Activated naive CD4-positive, alpha-beta T cell treated with Interleukin-2 at 50 U/mL for 16 hours (primary cell): Measurements from ENCODE around the gene ADAD2.
"Not testable (repeated sequence)": the region's sequence is repeated elsewhere in the genome, so short reads cannot be mapped to it uniquely, and the experiment has no call there.

Experiments used
- DNase-seq: peaks from one replicate; pipeline ENCODE4 v3.0.0-alpha.2; 2020

Gene ADAD2

GRCh38 chr16:84196727-84197394 lies 5.9 kb downstream of the ADAD2 start:
- DNase-seq, result no peak

GRCh38 chr16:84197466-84198128 lies 6.6 kb downstream of the ADAD2 start:
- no peak for DNase-seq

- no peak for DNase-seq
Observed at GRCh38 chr16:84198401-84198800, 7.4 kb downstream of the ADAD2 start.

- DNase-seq, result no peak
Observed at GRCh38 chr16:84199097-84199496, 8.1 kb downstream of the ADAD2 start.

- DNase-seq, result no peak
Observed at GRCh38 chr16:84199861-84200260, 8.9 kb downstream of the ADAD2 start.

GRCh38 chr16:84204551-84204950 lies 13.6 kb downstream of the ADAD2 start:
- not testable (repeated sequence) for DNase-seq

GRCh38 chr16:84205123-84205522 lies 14.2 kb downstream of the ADAD2 start:
- DNase-seq, result not testable (repeated sequence)

GRCh38 chr16:84205976-84206691 lies 15.2 kb downstream of the ADAD2 start:
- DNase-seq, result no peak

GRCh38 chr16:84207251-84207650 lies 16.3 kb downstream of the ADAD2 start:
- DNase-seq, result no peak

GRCh38 chr16:84207879-84208278 lies 16.9 kb downstream of the ADAD2 start:
- DNase-seq, result no peak

- DNase-seq, result no peak
Observed at GRCh38 chr16:84209989-84210388, 19.0 kb downstream of the ADAD2 start.

GRCh38 chr16:84212154-84212553 lies 21.2 kb downstream of the ADAD2 start:
- no peak for DNase-seq

GRCh38 chr16:84212631-84213030 lies 21.7 kb downstream of the ADAD2 start:
- no peak for DNase-seq

- DNase-seq, result no peak
Observed at GRCh38 chr16:84214451-84215066, 23.6 kb downstream of the ADAD2 start.

- no peak for DNase-seq
Observed at GRCh38 chr16:84215531-84215930, 24.6 kb downstream of the ADAD2 start.

GRCh38 chr16:84216144-84216543 lies 25.2 kb downstream of the ADAD2 start:
- DNase-seq, result not testable (repeated sequence)

GRCh38 chr16:84218176-84218823 lies 27.3 kb downstream of the ADAD2 start:
- DNase-seq, result no peak

- no peak for DNase-seq
Observed at GRCh38 chr16:84218956-84219355, 28.0 kb downstream of the ADAD2 start.

GRCh38 chr16:84220851-84221250 lies 29.9 kb downstream of the ADAD2 start:
- no peak for DNase-seq

- no peak for DNase-seq
Observed at GRCh38 chr16:84223456-84223855, 32.5 kb downstream of the ADAD2 start.

- DNase-seq, result no peak
Observed at GRCh38 chr16:84224554-84224953, 33.6 kb downstream of the ADAD2 start.

GRCh38 chr16:84225126-84225525 lies 34.2 kb downstream of the ADAD2 start:
- DNase-seq, result no peak

- no peak for DNase-seq
Observed at GRCh38 chr16:84225571-84225970, 34.6 kb downstream of the ADAD2 start.
